Erythroblast (primary cell): ENCODE data around the gene MUL1.

Source experiments
- GATA1 ChIP-seq: IDR thresholded peaks from 2 replicates; pipeline ENCODE4 v1.6.1; 2011; ENCODE audit warnings: low read depth, mild to moderate bottlenecking, control low read depth, low read length, moderate library complexity
- POLR2A ChIP-seq: IDR thresholded peaks from 2 replicates; pipeline ENCODE4 v1.6.1; 2011; ENCODE audit warnings: mild to moderate bottlenecking, low read length

DNA sequence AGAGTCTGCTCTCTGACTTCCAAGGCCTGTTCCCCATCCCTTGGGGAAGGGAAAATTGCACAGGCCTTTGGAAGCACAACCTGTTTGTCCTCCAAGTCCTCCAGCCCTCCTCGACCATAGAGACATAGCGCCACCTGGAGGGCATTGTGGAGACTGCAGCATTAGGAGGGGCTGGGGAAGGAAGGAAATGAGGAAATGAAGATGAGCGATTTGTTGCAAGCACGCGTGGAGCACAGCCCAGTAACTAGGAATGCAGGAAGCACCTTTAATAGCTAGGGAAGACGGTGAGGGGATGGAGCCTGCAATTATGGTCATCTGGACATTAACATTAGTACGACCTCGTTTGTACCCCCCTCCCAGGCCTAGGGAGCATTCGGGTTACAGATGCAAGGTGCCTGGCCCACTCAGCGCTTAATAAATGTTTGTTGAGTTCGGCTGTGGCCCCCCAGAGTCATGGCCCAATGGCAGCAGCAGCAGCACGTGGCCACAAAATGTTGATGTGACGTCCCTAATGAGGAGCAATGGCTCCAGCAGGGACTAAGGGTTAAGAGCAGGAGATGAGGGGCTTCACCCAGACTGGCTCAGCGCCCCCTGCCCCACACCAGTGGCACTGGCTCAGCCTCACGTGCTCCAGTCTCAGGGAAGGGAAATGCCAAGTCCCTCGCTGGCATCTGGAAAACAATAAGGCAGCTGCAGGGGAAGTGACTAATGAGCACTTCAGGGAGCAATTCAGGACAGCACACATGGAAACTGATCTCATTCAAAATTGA, 13.9 kb downstream of the MUL1 start:
- no peak for TF ChIP-seq POLR2A
- TF ChIP-seq GATA1: no peak
